ENCODE measurements around the gene NME7. TPM values are rescaled to one million over a fixed set of nuclear protein-coding genes. Genes with fewer than 3 reads are reported as not detected.

Gene NME7
- polyA plus RNA-seq, 1 of the 3 experiments (the other 2 are of a cell fraction): 13.7 TPM

DNA sequence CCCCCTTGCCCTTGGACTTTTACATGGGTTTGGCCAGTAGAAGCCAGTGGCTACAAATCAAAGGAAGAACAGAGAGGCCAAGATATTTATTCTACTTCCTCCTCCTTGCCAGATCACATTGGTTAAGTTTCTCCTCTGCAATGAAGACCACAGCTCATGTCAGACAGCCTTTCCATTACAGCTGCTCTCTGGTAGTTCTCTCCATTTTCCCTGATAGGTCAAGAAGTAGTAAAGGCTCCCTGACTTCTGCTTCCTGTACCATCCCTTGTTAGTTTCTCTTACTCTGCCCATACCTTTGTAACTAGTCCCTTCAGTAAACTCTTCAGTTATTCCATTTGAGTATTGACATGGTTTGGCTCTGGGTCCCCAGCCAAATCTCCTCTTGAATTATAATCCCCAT lies 27.8 kb downstream of the NME7 start:
- no peaks in the 10 kb centered on the region for H3K27me3 ChIP-seq (ENCODE audit: insufficient read depth)
- POLR2A ChIA-PET: no interaction called here

DNA sequence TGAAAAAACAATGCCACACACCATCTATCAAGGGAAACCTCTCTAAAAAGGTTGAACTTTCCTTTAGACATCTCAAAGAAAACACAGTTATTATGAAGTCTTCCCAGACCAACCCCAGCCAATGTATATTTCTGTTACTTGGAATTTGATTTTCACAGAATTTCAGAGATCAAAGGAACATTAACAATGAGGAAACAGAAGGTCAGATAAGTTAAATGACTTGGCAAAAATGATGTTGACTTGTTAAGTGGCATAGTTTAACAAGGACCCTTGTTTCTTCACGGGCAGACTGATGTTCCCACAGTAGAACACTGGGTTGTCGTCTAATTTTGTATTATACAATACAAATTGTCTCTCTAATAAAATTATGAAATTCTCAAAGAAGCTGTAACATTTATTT lies 29.0 kb downstream of the NME7 start:
- Histone ChIP-seq H3K4me2 (no peak overlapping the region), H3K9me2 (no peaks in the 10 kb centered on the region), H4K20me1 (ENCODE audit: insufficient read depth) (no peaks in the 10 kb centered on the region), H2AFZ (ENCODE audit: low read depth) (no peak overlapping the region), H3K4me1 (ENCODE audit: control insufficient read depth in 1 of 2, insufficient read depth in 2 of 2, low read depth in 1 of 2, low read length in 1 of 2) (no peaks in the 10 kb centered on the region; a peak in 1 of 4 replicates), H3K27me3 (ENCODE audit: insufficient read depth) (no peaks in the 10 kb centered on the region), H3K4me3 (ENCODE audit: low read depth in 2 of 2, low read length in 1 of 2) (no peak overlapping the region), H3K27ac (ENCODE audit: low read depth in 2 of 2, low read length in 1 of 2) (no peak overlapping the region), H3F3A (replicated peaks; ENCODE audit: insufficient read depth) (no peaks in the 10 kb centered on the region), H3K36me3 (replicated peaks in 1 of 2; ENCODE audit: control insufficient read depth in 1 of 2, insufficient read depth in 2 of 2, low read length in 1 of 2) (peaks cover 0 to 6% of the 10 kb centered on the region in 2 experiments), H3K9ac (no peak overlapping the region), H3K79me2 (ENCODE audit: insufficient read depth) (no peaks in the 10 kb centered on the region), H3K9me3 (no peaks in the 10 kb centered on the region)
- ChIA-PET POLR2A (no interaction called here), CTCF (interaction anchor here (1.4 to 2.0 kb wide), 2 partner anchors 10 to 735 kb away, joined by 7 to 9 read pairs; no protein-coding TSS in a partner anchor)
- 91% methylated on average over 2 of the region's 2 CpGs for WGBS (ENCODE audit: low lambda C conversion rate)
- no peak for DNase-seq
- TF ChIP-seq, protein P1, sequence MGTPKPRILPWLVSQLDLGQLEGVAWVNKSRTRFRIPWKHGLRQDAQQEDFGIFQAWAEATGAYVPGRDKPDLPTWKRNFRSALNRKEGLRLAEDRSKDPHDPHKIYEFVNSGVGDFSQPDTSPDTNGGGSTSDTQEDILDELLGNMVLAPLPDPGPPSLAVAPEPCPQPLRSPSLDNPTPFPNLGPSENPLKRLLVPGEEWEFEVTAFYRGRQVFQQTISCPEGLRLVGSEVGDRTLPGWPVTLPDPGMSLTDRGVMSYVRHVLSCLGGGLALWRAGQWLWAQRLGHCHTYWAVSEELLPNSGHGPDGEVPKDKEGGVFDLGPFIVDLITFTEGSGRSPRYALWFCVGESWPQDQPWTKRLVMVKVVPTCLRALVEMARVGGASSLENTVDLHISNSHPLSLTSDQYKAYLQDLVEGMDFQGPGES (IDR thresholded peaks at IDR 0.05; ENCODE audit: low read depth, low read length): no peak
- TF ChIP-seq RCOR1 (IDR thresholded peaks at IDR 0.05; ENCODE audit: low read length): no peak
- no peak for TF ChIP-seq PBX3 (IDR thresholded peaks at IDR 0.05)
- no peak for TF ChIP-seq JUND (IDR thresholded peaks at IDR 0.05)
- TF ChIP-seq SMC3 (IDR thresholded peaks at IDR 0.05; ENCODE audit: low read depth, low read length): no peak
- TF ChIP-seq NRF1 (IDR thresholded peaks at IDR 0.05; ENCODE audit: low read depth, low read length): no peak
- TF ChIP-seq FOXM1 (IDR thresholded peaks at IDR 0.05; ENCODE audit: low read depth): no peak
- no peak for TF ChIP-seq CHD2 (IDR thresholded peaks at IDR 0.05; ENCODE audit: low read length, partially characterized antibody)
- TF ChIP-seq, protein P2, sequence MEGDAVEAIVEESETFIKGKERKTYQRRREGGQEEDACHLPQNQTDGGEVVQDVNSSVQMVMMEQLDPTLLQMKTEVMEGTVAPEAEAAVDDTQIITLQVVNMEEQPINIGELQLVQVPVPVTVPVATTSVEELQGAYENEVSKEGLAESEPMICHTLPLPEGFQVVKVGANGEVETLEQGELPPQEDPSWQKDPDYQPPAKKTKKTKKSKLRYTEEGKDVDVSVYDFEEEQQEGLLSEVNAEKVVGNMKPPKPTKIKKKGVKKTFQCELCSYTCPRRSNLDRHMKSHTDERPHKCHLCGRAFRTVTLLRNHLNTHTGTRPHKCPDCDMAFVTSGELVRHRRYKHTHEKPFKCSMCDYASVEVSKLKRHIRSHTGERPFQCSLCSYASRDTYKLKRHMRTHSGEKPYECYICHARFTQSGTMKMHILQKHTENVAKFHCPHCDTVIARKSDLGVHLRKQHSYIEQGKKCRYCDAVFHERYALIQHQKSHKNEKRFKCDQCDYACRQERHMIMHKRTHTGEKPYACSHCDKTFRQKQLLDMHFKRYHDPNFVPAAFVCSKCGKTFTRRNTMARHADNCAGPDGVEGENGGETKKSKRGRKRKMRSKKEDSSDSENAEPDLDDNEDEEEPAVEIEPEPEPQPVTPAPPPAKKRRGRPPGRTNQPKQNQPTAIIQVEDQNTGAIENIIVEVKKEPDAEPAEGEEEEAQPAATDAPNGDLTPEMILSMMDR (IDR thresholded peaks at IDR 0.05): no peak
- no peak for TF ChIP-seq ELF1 (IDR thresholded peaks at IDR 0.05)
- no peak for TF ChIP-seq EP300 (IDR thresholded peaks at IDR 0.05; ENCODE audit: borderline replicate concordance in 1 of 2, low read depth in 1 of 2, low read length in 1 of 2)
- no peak for TF ChIP-seq ZBTB33 (IDR thresholded peaks at IDR 0.05; ENCODE audit: borderline replicate concordance, low read depth)
- TF ChIP-seq FOSL2 (IDR thresholded peaks at IDR 0.05; ENCODE audit: borderline replicate concordance, low read depth): no peak
- TF ChIP-seq RFX5 (IDR thresholded peaks at IDR 0.05; ENCODE audit: low read length): no peak
- TF ChIP-seq, protein P3, sequence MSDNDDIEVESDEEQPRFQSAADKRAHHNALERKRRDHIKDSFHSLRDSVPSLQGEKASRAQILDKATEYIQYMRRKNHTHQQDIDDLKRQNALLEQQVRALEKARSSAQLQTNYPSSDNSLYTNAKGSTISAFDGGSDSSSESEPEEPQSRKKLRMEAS (IDR thresholded peaks at IDR 0.05; ENCODE audit: low read depth): no peak
- TF ChIP-seq MEF2A (IDR thresholded peaks at IDR 0.05; ENCODE audit: borderline replicate concordance, low read depth): no peak

More for the DNA sequence above, 27.8 kb downstream of the NME7 start:
- Histone ChIP-seq H3F3A (replicated peaks; ENCODE audit: insufficient read depth) (no peaks in the 10 kb centered on the region), H3K36me3 (replicated peaks in 1 of 2; ENCODE audit: control insufficient read depth in 1 of 2, insufficient read depth in 2 of 2, low read length in 1 of 2) (peaks cover 3 to 5% of the 10 kb centered on the region in 2 experiments), H4K20me1 (ENCODE audit: insufficient read depth) (no peaks in the 10 kb centered on the region), H3K4me3 (ENCODE audit: low read depth in 2 of 2, low read length in 1 of 2) (no peak overlapping the region), H3K4me1 (ENCODE audit: control insufficient read depth in 1 of 2, insufficient read depth in 2 of 2, low read depth in 1 of 2, low read length in 1 of 2) (no peaks in the 10 kb centered on the region), H3K27ac (ENCODE audit: low read depth in 2 of 2, low read length in 1 of 2) (no peak overlapping the region), H2AFZ (ENCODE audit: low read depth) (no peak overlapping the region), H3K9me3 (no peaks in the 10 kb centered on the region), H3K9ac (no peak overlapping the region), H3K9me2 (no peaks in the 10 kb centered on the region), H3K4me2 (no peak overlapping the region), H3K79me2 (ENCODE audit: insufficient read depth) (no peaks in the 10 kb centered on the region)
- CTCF ChIA-PET: interaction anchor here (0.9 to 1.4 kb wide), 2 partner anchors 9 to 736 kb away, joined by 4 to 9 read pairs; no protein-coding TSS in a partner anchor
- DNase-seq: no peak
- TF ChIP-seq, protein P2 (IDR thresholded peaks at IDR 0.05): no peak
- TF ChIP-seq RXRA (IDR thresholded peaks at IDR 0.05; ENCODE audit: borderline replicate concordance, low read depth) (no peak), SMC3 (IDR thresholded peaks at IDR 0.05; ENCODE audit: low read depth, low read length) (no peak), POLR2AphosphoS5 (IDR thresholded peaks at IDR 0.05; ENCODE audit: low read depth, low read length) (no peak), SIN3A (IDR thresholded peaks at IDR 0.05; ENCODE audit: borderline replicate concordance, low read depth, low read length) (no peak), JUND (IDR thresholded peaks at IDR 0.05) (no peak), FOXM1 (IDR thresholded peaks at IDR 0.05; ENCODE audit: low read depth) (no peak), GABPA (IDR thresholded peaks at IDR 0.05; ENCODE audit: low read depth) (no peak)

Measured in SK-N-SH (cell line).